Esophagus muscularis mucosa (tissue), 4 donors: ENCODE measurements around the gene SLC9A6. TPM values are rescaled to one million over a fixed set of nuclear protein-coding genes. Genes with fewer than 3 reads are reported as not detected.

ENCODE experiments used
- DNase-seq: peaks from one replicate; pipeline ENCODE4 v3.0.0-alpha.2; 2017; ENCODE audit errors: extremely low spot score
- H3K27ac ChIP-seq, 4 donors: fragments of 200-600 bp; sonication (generic); replicated peaks in 1 of 4; 1 replicate in 3 of 4; 2 replicates in 1 of 4; pipeline ENCODE4 v1.5.1; 2016 to 2019; ENCODE audit warnings: mild to moderate bottlenecking in 1 of 4
- H3K27me3 ChIP-seq, 4 donors: fragments of 200-600 bp; sonication (generic); one replicate each; pipeline versions ENCODE4 v1.5.1 to v1.6.0; 2016 to 2019
- H3K36me3 ChIP-seq, 4 donors: fragments of 200-600 bp; sonication (generic); one replicate each; pipeline ENCODE4 v1.5.1; 2016 to 2019
- H3K4me1 ChIP-seq, 4 donors: fragments of 200-600 bp; sonication (generic); one replicate each; pipeline ENCODE4 v1.5.1; 2016 to 2019
- H3K4me3 ChIP-seq, 4 donors: fragments of 200-600 bp; sonication (generic); 1 replicate in 2 of 4; 2 replicates in 2 of 4; pipeline ENCODE4 v1.5.1; 2016 to 2019; ENCODE audit warnings: mild to moderate bottlenecking in 4 of 4, moderate library complexity in 1 of 4
- H3K9me3 ChIP-seq, 4 donors: fragments of 200-600 bp; sonication (generic); 1 replicate in 3 of 4; 2 replicates in 1 of 4; pipeline ENCODE4 v1.5.1; 2016 to 2019
- EP300 ChIP-seq: sonication (generic); formaldehyde crosslinking; IDR thresholded peaks from one replicate; pipeline ENCODE4 v1.6.1; 2017; ENCODE audit warnings: antibody characterized with exemption
- POLR2A ChIP-seq: fragments of 450-650 bp; IDR thresholded peaks from one replicate; pipeline ENCODE4 v1.6.1; 2017; ENCODE audit warnings: antibody characterized with exemption, moderate library complexity, mild to moderate bottlenecking, low read depth
- POLR2AphosphoS5 ChIP-seq, 2 donors: sonication (generic); formaldehyde crosslinking; IDR thresholded peaks; one replicate each; pipeline ENCODE4 v1.6.1; 2017; ENCODE audit warnings: antibody characterized with exemption in 2 of 2
- WGBS: methylation state at CpG from one replicate; pipeline ENCODE4 v1.1.5; 2018; 5-methylcytosine and 5-hydroxymethylcytosine counted together
- intact Hi-C: fragments of 100-400 bp; cut with DNase I; formaldehyde crosslinking; loops from one replicate; pipeline ENCODE4 v1.15.1; 2023
- total RNA-seq, 4 donors: library from RNA; depleted of rRNA; stranded (reverse); fragments of >200 nt; gene quantifications; one replicate each; pipeline versions ENCODE4 v1.1.0 to v1.2.1, GENCODE V29; 2016
- TF ChIP-seq, protein P1 (sequence below), 3 experiments: fragments of 200-600 bp in 2 of 3; fragments of 450-650 bp in 1 of 3; sonication (generic) in 2 of 3; IDR thresholded peaks; one replicate each; pipeline ENCODE4 v1.5.1; 2017 to 2019; ENCODE audit warnings: antibody characterized with exemption in 3 of 3, mild to moderate bottlenecking in 2 of 3, moderate library complexity in 1 of 3

SLC9A6 gene
- total RNA-seq, 4 donors from 2014 or later: 12.9 to 17.4 (median 13.7) TPM

DNA sequence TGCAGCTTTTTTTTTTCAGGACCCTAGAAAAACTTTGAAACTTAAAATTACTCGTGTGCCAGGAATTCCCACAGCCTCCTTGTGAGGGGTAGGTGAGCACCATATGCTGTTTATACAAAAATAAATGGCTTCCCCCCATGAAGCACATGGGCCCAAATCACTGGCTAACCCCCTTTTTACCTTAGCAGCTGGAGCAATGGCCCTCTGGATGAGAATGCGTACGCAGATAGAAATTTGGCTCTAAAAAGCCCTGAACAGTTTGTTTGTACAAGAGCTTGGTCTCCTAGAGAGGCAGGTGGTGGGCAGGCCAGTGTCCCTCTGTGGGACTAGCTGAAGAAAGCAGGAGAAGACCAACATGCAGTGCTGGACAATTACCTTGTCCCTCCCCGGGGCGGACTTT is 76.5 kb downstream of the SLC9A6 start:
- no peak for TF ChIP-seq POLR2AphosphoS5 (IDR thresholded peaks at IDR 0.05)
- H3K27ac ChIP-seq: peak overlapping the region; percentile 81 to 90 (median 85)

DNA sequence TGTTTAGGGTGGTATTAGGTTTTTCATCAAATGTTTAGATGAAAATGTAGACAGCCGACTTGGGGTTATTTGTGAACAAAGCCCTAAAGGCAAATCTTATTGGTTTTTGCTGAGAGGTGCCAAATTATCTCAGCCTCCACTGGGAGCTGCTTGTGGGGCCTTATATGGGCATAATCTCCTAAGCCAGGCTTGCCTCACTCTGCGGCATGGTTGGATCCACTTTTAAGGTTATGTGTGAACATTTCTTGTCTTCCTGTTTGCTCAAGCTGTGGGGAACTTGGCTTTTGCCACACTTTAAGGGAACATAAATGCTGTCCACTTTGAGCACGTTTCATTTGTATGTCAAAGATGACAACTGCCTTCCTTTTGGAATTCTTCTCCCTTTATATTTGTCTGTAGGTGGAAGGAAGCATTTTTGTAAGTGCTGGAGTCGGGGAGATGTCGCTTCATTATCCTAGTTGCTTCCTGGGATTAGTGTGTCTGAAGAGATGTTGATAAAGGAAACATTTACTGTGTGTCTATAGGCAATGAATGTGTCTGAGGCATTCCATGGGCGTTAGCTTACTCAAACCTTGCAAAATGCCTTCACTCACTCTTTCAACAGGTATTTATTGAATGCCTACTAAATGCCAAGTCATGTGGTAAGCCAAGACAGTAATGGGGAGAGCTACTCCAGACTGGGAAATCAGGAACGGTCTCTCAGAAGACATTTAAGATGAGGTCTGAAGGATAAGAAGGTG is 78.3 kb downstream of the SLC9A6 start:
- H3K9me3 ChIP-seq: no peaks in the 10 kb centered on the region
- H3K4me1 ChIP-seq: peaks cover 0 to 66% (median 50%) of the 10 kb centered on the region in 4 donors
- no peaks in the 10 kb centered on the region for H3K27me3 ChIP-seq
- no peak for DNase-seq
- 49% methylated on average over 7 of the region's 7 CpGs for WGBS
- intact Hi-C loops: loop anchor here (5.0 kb wide), 1 partner anchor 89 kb away; no protein-coding TSS in a partner anchor
- H3K36me3 ChIP-seq: no peaks in the 10 kb centered on the region
- H3K27ac ChIP-seq: peak overlapping the region; percentile 81 to 90 (median 85)
- TF ChIP-seq POLR2AphosphoS5 (IDR thresholded peaks at IDR 0.05): peak; percentile 58 to 60
- TF ChIP-seq, protein P1, sequence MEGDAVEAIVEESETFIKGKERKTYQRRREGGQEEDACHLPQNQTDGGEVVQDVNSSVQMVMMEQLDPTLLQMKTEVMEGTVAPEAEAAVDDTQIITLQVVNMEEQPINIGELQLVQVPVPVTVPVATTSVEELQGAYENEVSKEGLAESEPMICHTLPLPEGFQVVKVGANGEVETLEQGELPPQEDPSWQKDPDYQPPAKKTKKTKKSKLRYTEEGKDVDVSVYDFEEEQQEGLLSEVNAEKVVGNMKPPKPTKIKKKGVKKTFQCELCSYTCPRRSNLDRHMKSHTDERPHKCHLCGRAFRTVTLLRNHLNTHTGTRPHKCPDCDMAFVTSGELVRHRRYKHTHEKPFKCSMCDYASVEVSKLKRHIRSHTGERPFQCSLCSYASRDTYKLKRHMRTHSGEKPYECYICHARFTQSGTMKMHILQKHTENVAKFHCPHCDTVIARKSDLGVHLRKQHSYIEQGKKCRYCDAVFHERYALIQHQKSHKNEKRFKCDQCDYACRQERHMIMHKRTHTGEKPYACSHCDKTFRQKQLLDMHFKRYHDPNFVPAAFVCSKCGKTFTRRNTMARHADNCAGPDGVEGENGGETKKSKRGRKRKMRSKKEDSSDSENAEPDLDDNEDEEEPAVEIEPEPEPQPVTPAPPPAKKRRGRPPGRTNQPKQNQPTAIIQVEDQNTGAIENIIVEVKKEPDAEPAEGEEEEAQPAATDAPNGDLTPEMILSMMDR (IDR thresholded peaks at IDR 0.05): no peak
- H3K4me3 ChIP-seq: no peak overlapping the region

More for the DNA sequence above, 76.5 kb downstream of the SLC9A6 start:
- Histone ChIP-seq H3K4me1 (peaks cover 0 to 67% (median 44%) of the 10 kb centered on the region in 4 donors), H3K36me3 (no peaks in the 10 kb centered on the region), H3K9me3 (no peaks in the 10 kb centered on the region), H3K4me3 (no peak overlapping the region), H3K27me3 (no peaks in the 10 kb centered on the region)
- no peak for DNase-seq
- intact Hi-C loops: loop anchor here (5.0 kb wide), 1 partner anchor 91 kb away; no protein-coding TSS in a partner anchor
- WGBS: 62% methylated on average over 5 of the region's 5 CpGs

DNA sequence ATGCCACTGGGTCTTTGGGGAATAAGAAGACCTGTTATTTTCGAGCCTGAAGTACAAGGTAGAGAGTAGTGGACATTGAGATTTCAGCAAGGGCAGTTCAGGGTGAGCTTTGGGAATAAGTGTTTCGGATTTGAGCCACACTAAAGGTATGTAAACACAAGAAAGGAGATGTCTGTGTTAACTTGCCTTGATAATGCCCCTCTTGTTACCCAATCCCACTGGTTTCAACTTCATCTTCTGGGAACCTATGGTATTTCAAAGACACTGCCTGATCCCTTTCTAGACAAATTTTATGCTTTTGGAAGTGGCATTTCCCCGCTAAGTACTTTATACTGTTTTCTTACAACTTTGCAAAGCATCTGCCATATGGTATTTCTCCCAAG is 79.4 kb downstream of the SLC9A6 start:
- peak overlapping the region; percentile 81 to 90 (median 85) for H3K27ac ChIP-seq
- WGBS: 35% methylated on average over 3 of the region's 3 CpGs

DNA sequence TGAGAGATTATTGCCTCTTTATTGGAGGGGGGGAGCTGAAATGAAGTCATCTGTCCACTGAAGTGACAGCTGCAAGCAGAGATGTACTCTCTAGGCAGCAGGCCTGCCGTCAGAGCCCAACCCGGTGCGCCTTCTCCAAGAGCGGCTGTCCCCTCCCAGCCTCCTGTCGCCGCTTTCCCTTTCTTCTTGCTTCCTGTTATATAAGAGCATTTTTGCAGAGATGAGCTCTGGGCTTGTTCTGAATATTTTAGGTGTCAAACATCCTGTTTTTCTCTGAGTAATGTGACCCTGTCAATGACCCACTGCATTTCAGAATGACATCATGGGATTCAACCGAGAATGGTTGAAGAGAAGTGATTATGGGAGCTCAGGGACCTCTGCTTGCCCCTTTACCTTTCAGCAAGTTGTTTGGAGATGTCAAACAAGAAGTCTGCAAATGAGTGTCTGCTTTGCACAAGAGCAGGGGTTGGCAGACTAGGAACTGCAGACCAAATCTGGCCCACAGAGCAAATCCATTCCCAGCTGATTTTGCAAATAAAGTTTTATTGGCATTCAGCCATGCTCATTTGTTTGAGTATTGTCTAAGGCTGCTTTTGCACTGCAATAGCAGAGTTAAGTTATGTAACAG is 79.9 kb downstream of the SLC9A6 start:
- Histone ChIP-seq H3K36me3 (no peaks in the 10 kb centered on the region), H3K27me3 (no peaks in the 10 kb centered on the region), H3K4me3 (no peak overlapping the region), H3K9me3 (no peaks in the 10 kb centered on the region), H3K27ac (peak overlapping the region; percentile 81 to 90 (median 85)), H3K4me1 (peaks cover 0 to 65% (median 39%) of the 10 kb centered on the region in 4 donors)
- DNase-seq: no peak
- TF ChIP-seq POLR2A: no peak
- peak; percentile 37 to 41 for TF ChIP-seq POLR2AphosphoS5 (IDR thresholded peaks at IDR 0.05)
- TF ChIP-seq EP300: no peak
- TF ChIP-seq, protein P1 (IDR thresholded peaks at IDR 0.05): no peak
- intact Hi-C loops: no loop called here
- 27% methylated on average over 7 of the region's 7 CpGs for WGBS

More for the DNA sequence above, 79.4 kb downstream of the SLC9A6 start:
- no peak overlapping the region for H3K4me3 ChIP-seq
- H3K27me3 ChIP-seq: no peaks in the 10 kb centered on the region
- H3K4me1 ChIP-seq: peaks cover 0 to 65% (median 44%) of the 10 kb centered on the region in 4 donors
- no peaks in the 10 kb centered on the region for H3K36me3 ChIP-seq
- H3K9me3 ChIP-seq: no peaks in the 10 kb centered on the region
- DNase-seq: no peak
- intact Hi-C loops: loop anchor here (5.0 kb wide), 1 partner anchor 88 kb away; no protein-coding TSS in a partner anchor
- TF ChIP-seq EP300: no peak
- TF ChIP-seq POLR2AphosphoS5 (IDR thresholded peaks at IDR 0.05): no peak
- TF ChIP-seq, protein P1 (IDR thresholded peaks at IDR 0.05): no peak
- no peak for TF ChIP-seq POLR2A

DNA sequence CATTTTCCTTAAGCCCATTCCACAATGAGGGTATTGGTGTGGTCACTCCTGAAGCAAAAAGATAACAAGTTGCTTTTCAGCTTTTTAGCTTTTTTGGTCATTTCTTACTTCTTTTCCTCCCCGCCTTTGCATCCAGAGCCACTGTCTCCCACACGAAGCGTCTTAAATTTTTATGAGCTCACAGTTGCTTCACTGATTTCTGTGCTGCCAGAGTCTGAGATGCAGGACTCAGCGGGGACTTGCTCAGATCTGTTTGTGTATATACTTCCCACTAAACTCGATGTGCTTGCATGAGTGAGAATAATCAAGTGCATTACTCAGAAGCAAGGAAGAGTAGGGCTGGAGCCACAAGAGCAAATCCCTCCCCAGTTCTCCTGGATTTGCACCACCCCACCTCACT is 81.9 kb downstream of the SLC9A6 start:
- H3K27me3 ChIP-seq: no peaks in the 10 kb centered on the region
- H3K9me3 ChIP-seq: no peaks in the 10 kb centered on the region
- H3K27ac ChIP-seq: peak overlapping the region; percentile 81 to 90 (median 85)
- 55% methylated on average over 5 of the region's 5 CpGs for WGBS
- intact Hi-C loops: no loop called here
- H3K4me3 ChIP-seq: no peak overlapping the region
- H3K36me3 ChIP-seq: no peaks in the 10 kb centered on the region
- no peak for TF ChIP-seq POLR2A
- no peak for TF ChIP-seq EP300
- TF ChIP-seq POLR2AphosphoS5 (IDR thresholded peaks at IDR 0.05): no peak
- TF ChIP-seq, protein P1 (IDR thresholded peaks at IDR 0.05): no peak
- DNase-seq: no peak
- H3K4me1 ChIP-seq: peaks cover 0 to 59% (median 39%) of the 10 kb centered on the region in 4 donors
